Lower lobe of right lung (tissue), 2 donors: ENCODE results near the gene RIPK4. TPM values are rescaled to one million over a fixed set of nuclear protein-coding genes. Genes with fewer than 3 reads are reported as not detected.

ENCODE experiments used
- ATAC-seq, 2 donors: fragments of 200-7000 bp; cut with Tn5 transposase; one replicate each; pipeline ENCODE4 v1.9.1; 2020 to 2022; ENCODE audit warnings: mild to moderate bottlenecking in 2 of 2, moderate library complexity in 2 of 2
- DNase-seq: peaks from one replicate; pipeline ENCODE4 v3.0.0-alpha.2; 2020
- H3K27ac ChIP-seq: fragments of 200-600 bp; one replicate; pipeline ENCODE4 v1.8.0; 2022
- H3K27me3 ChIP-seq: fragments of 200-600 bp; one replicate; pipeline ENCODE4 v1.8.0; 2022; ENCODE audit warnings: low read depth
- H3K36me3 ChIP-seq: fragments of 200-600 bp; one replicate; pipeline ENCODE4 v1.8.0; 2022; ENCODE audit warnings: mild to moderate bottlenecking
- H3K4me1 ChIP-seq: fragments of 200-600 bp; one replicate; pipeline ENCODE4 v1.8.0; 2022
- H3K4me3 ChIP-seq: fragments of 200-600 bp; one replicate; pipeline ENCODE4 v1.8.0; 2022; ENCODE audit warnings: mild to moderate bottlenecking
- H3K9me3 ChIP-seq: fragments of 200-600 bp; one replicate; pipeline ENCODE4 v1.8.0; 2022
- CTCF ChIP-seq: fragments of 200-600 bp; IDR thresholded peaks from one replicate; pipeline ENCODE4 v1.8.0; 2022; ENCODE audit warnings: antibody characterized with exemption, mild to moderate bottlenecking
- intact Hi-C: fragments of 100-400 bp; cut with DNase I; formaldehyde crosslinking; loops from one replicate; pipeline ENCODE4 v1.11.0; 2022
- total RNA-seq: library from RNA; stranded (reverse); fragmentation: NEBNext Ultra II Directional; extraction: Animal tissue kit (Norgen Biotek cat#: 25700); gene quantifications from one replicate; pipeline ENCODE4 v1.2.1, GENCODE V29; 2021
- donor health status: DM: no; HTN: yes; CAD: no; lungs with severe emphysema.

Gene RIPK4
- total RNA-seq, 1 donor from 2014 or later, result 8.7 TPM

GRCh38 chr21:41810597-41810932, 43.7 kb upstream of the RIPK4 start:
- no peak for DNase-seq
- TF ChIP-seq CTCF, result no peak
- no peak for ATAC-seq

GRCh38 chr21:41809891-41810596, 43.2 kb upstream of the RIPK4 start:
- Histone ChIP-seq H3K4me1 (no peaks in the 10 kb centered on the region), H3K27ac (no peak overlapping the region), H3K36me3 (peaks cover 34% of the 10 kb centered on the region), H3K9me3 (no peaks in the 10 kb centered on the region), H3K27me3 (no peaks in the 10 kb centered on the region), H3K4me3 (no peak overlapping the region)
- TF ChIP-seq CTCF, result no peak
- no peak for ATAC-seq
- no peak for DNase-seq
- intact Hi-C loops, result no loop called here

More at GRCh38 chr21:41810597-41810932, 43.7 kb upstream of the RIPK4 start:
- Histone ChIP-seq H3K27me3 (no peaks in the 10 kb centered on the region), H3K27ac (no peak overlapping the region), H3K4me1 (no peaks in the 10 kb centered on the region), H3K9me3 (no peaks in the 10 kb centered on the region), H3K36me3 (peaks cover 38% of the 10 kb centered on the region), H3K4me3 (no peak overlapping the region)
- intact Hi-C loops, result no loop called here

GRCh38 chr21:41808846-41809245, 42.0 kb upstream of the RIPK4 start:
- Histone ChIP-seq H3K4me1 (no peaks in the 10 kb centered on the region), H3K9me3 (no peaks in the 10 kb centered on the region), H3K27ac (no peak overlapping the region), H3K36me3 (peaks cover 41% of the 10 kb centered on the region), H3K27me3 (no peaks in the 10 kb centered on the region), H3K4me3 (no peak overlapping the region)
- ATAC-seq (no peak), DNase-seq (no peak)
- TF ChIP-seq CTCF, result no peak
- intact Hi-C loops, result no loop called here

- Histone ChIP-seq H3K4me1 (peaks cover 5% of the 10 kb centered on the region), H3K36me3 (peaks cover 38% of the 10 kb centered on the region), H3K4me3 (no peak overlapping the region), H3K9me3 (no peaks in the 10 kb centered on the region), H3K27me3 (no peaks in the 10 kb centered on the region), H3K27ac (no peak overlapping the region)
- TF ChIP-seq CTCF, result no peak
- ATAC-seq (no peak), DNase-seq (no peak)
- intact Hi-C loops, result no loop called here
Measured at GRCh38 chr21:41808094-41808493, 41.2 kb upstream of the RIPK4 start.

GRCh38 chr21:41806773-41807172, 39.9 kb upstream of the RIPK4 start:
- intact Hi-C loops, result no loop called here
- no peak overlapping the region for H3K27ac ChIP-seq
- H3K27me3 ChIP-seq, result no peaks in the 10 kb centered on the region
- H3K4me3 ChIP-seq, result no peak overlapping the region
- no peak for TF ChIP-seq CTCF
- no peaks in the 10 kb centered on the region for H3K9me3 ChIP-seq
- peaks cover 37% of the 10 kb centered on the region for H3K36me3 ChIP-seq
- peaks cover 12% of the 10 kb centered on the region for H3K4me1 ChIP-seq
- DNase-seq (no peak), ATAC-seq (no peak)
